ENCODE data around the gene CDHR4. TPM values are rescaled to one million over a fixed set of nuclear protein-coding genes. Genes with fewer than 3 reads are reported as not detected.
A peak's percentile ranks its signal among the peaks of the same experiment; 100 is the strongest.
"Not testable (repeated sequence)": the region's sequence is repeated elsewhere in the genome, so short reads cannot be mapped to it uniquely, and the experiment has no call there.

Gene CDHR4
- total RNA-seq, 2 experiments from 2014 or later, result 0.17 TPM; not detected in 1

GRCh38 chr3:49779358-49780079, 20.2 kb downstream of the CDHR4 start:
- peaks cover 53% of the 10 kb centered on the region for H3K4me1 Mint-ChIP-seq (ENCODE audit: low read depth)
- H3K36me3 Mint-ChIP-seq (ENCODE audit: low read depth), result peaks cover 55% of the 10 kb centered on the region
- DNase-seq (no peak), ATAC-seq (ENCODE audit: poor library complexity) (no peak)
- no peak overlapping the region for H3K4me3 ChIP-seq (ENCODE audit: low read length)
- H3K27me3 ChIP-seq (ENCODE audit: control insufficient read depth in 1 of 2, insufficient read depth in 2 of 2, low read length in 2 of 2), result no peaks in the 10 kb centered on the region
- peaks cover 28% of the 10 kb centered on the region for H3K36me3 ChIP-seq (ENCODE audit: insufficient read depth, low read length)
- no peaks in the 10 kb centered on the region for H3K9me3 Mint-ChIP-seq
- H3K9me3 ChIP-seq (ENCODE audit: control insufficient read depth in 1 of 2, insufficient read depth in 1 of 2, low read length in 2 of 2), result no peaks in the 10 kb centered on the region
- H3K27ac ChIP-seq (ENCODE audit: low read depth in 1 of 2, low read length in 2 of 2), result no peak overlapping the region
- ChIA-PET CTCF (interaction anchor here (1.5 kb wide), 1 partner anchor 23 kb away, joined by 4 read pairs; the partner anchor contains the start of gene INKA1), POLR2A (interaction anchor here (0.6 kb wide), 1 partner anchor 55 kb away, joined by 3 read pairs; the partner anchor contains the start of gene GMPPB)
- no peak for TF ChIP-seq CTCF (IDR thresholded peaks at IDR 0.05)
- no peaks in the 10 kb centered on the region for H3K27me3 Mint-ChIP-seq
- no peak overlapping the region for H3K4me3 Mint-ChIP-seq
- intact Hi-C loops (cut with DNase I, micrococcal nuclease), result no loop called here
- peaks cover 46% of the 10 kb centered on the region for H3K4me1 ChIP-seq (ENCODE audit: insufficient read depth, low read length)
- H3K27ac Mint-ChIP-seq, result peak overlapping the region; percentile 3

GRCh38 chr3:49776101-49776500, 23.6 kb downstream of the CDHR4 start:
- H3K4me3 ChIP-seq (ENCODE audit: low read length); ATAC-seq (ENCODE audit: poor library complexity); H3K9me3 ChIP-seq (ENCODE audit: control insufficient read depth in 1 of 2, insufficient read depth in 1 of 2, low read length in 2 of 2); intact Hi-C loops (cut with DNase I, micrococcal nuclease); POLR2A ChIA-PET; DNase-seq; H3K27ac Mint-ChIP-seq; H3K4me3 Mint-ChIP-seq; H3K27ac ChIP-seq (ENCODE audit: low read depth in 1 of 2, low read length in 2 of 2); H3K27me3 ChIP-seq (ENCODE audit: control insufficient read depth in 1 of 2, insufficient read depth in 2 of 2, low read length in 2 of 2); H3K27me3 Mint-ChIP-seq; H3K9me3 Mint-ChIP-seq; CTCF ChIA-PET: not testable (repeated sequence)
- H3K36me3 ChIP-seq (ENCODE audit: insufficient read depth, low read length), result peaks cover 17% of the 10 kb centered on the region
- Mint-ChIP-seq H3K36me3 (ENCODE audit: low read depth) (peaks cover 43% of the 10 kb centered on the region), H3K4me1 (ENCODE audit: low read depth) (peaks cover 54% of the 10 kb centered on the region)
- peaks cover 22% of the 10 kb centered on the region for H3K4me1 ChIP-seq (ENCODE audit: insufficient read depth, low read length)

GRCh38 chr3:49775538-49775937, 24.1 kb downstream of the CDHR4 start:
- no peak for TF ChIP-seq CTCF (IDR thresholded peaks at IDR 0.05)
- H3K4me3 Mint-ChIP-seq, result no peak overlapping the region
- no peak for DNase-seq
- no peaks in the 10 kb centered on the region for H3K9me3 ChIP-seq (ENCODE audit: control insufficient read depth in 1 of 2, insufficient read depth in 1 of 2, low read length in 2 of 2)
- H3K36me3 ChIP-seq (ENCODE audit: insufficient read depth, low read length), result peaks cover 14% of the 10 kb centered on the region
- intact Hi-C loops (cut with DNase I, micrococcal nuclease), result no loop called here
- peaks cover 16% of the 10 kb centered on the region for H3K4me1 ChIP-seq (ENCODE audit: insufficient read depth, low read length)
- no peak for ATAC-seq (ENCODE audit: poor library complexity)
- no peak overlapping the region for H3K27ac Mint-ChIP-seq
- POLR2A ChIA-PET, result no interaction called here
- H3K27me3 ChIP-seq (ENCODE audit: control insufficient read depth in 1 of 2, insufficient read depth in 2 of 2, low read length in 2 of 2), result no peaks in the 10 kb centered on the region
- H3K9me3 Mint-ChIP-seq, result no peaks in the 10 kb centered on the region
- no peaks in the 10 kb centered on the region for H3K27me3 Mint-ChIP-seq
- no peak overlapping the region for H3K27ac ChIP-seq (ENCODE audit: low read depth in 1 of 2, low read length in 2 of 2)
- H3K4me1 Mint-ChIP-seq (ENCODE audit: low read depth), result peaks cover 49% of the 10 kb centered on the region
- H3K4me3 ChIP-seq (ENCODE audit: low read length), result no peak overlapping the region
- peaks cover 37% of the 10 kb centered on the region for H3K36me3 Mint-ChIP-seq (ENCODE audit: low read depth)
- CTCF ChIA-PET, result interaction anchor here (1.3 kb wide), 1 partner anchor 28 kb away, joined by 5 read pairs; the partner anchor contains the start of gene INKA1
